ENCODE measurements around the gene AGPS.

AGPS gene

GRCh38 chr2:177474301-177474700 lies 81.7 kb downstream of the AGPS start:
- TF ChIP-seq CTCF (IDR thresholded peaks at IDR 0.05; ENCODE audit: insufficient read depth, low read depth, low read length, missing control alignments), result no peak
- peak; percentile 86 for DNase-seq (ENCODE audit: low read depth)
- H3K4me3 ChIP-seq (ENCODE audit: low read length), result no peak overlapping the region

DNA sequence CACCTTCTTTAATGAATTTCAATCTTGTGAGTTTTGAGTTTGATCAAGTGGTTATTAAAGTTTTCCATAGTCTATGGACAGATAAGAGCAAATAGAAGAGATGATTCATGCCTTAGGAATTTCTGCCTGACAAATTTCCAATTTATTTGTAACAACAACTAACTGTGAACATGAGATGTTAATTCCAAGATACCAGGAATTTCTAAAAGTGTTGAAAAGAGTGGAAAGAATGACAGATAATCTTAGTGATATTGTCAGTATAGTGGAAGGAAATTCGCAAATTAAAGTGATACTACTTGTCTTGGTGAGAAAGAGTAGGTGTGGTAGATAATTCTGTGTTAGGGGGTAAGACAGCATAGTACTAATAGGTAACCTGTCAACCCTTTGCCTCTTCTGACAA lies 82.4 kb downstream of the AGPS start:
- no peak for TF ChIP-seq CTCF (IDR thresholded peaks at IDR 0.05; ENCODE audit: insufficient read depth, low read depth, low read length, missing control alignments)
- H3K4me3 ChIP-seq (ENCODE audit: low read length), result no peak overlapping the region
- DNase-seq (ENCODE audit: low read depth), result peak; percentile 55

GRCh38 chr2:177476897-177477296 lies 84.3 kb downstream of the AGPS start:
- H3K4me3 ChIP-seq (ENCODE audit: low read length), result no peak overlapping the region
- no peak for DNase-seq (ENCODE audit: low read depth)
- no peak for TF ChIP-seq CTCF (IDR thresholded peaks at IDR 0.05; ENCODE audit: insufficient read depth, low read depth, low read length, missing control alignments)

GRCh38 chr2:177478029-177478428 lies 85.5 kb downstream of the AGPS start:
- DNase-seq (ENCODE audit: low read depth), result no peak
- no peak for TF ChIP-seq CTCF (IDR thresholded peaks at IDR 0.05; ENCODE audit: insufficient read depth, low read depth, low read length, missing control alignments)

DNA sequence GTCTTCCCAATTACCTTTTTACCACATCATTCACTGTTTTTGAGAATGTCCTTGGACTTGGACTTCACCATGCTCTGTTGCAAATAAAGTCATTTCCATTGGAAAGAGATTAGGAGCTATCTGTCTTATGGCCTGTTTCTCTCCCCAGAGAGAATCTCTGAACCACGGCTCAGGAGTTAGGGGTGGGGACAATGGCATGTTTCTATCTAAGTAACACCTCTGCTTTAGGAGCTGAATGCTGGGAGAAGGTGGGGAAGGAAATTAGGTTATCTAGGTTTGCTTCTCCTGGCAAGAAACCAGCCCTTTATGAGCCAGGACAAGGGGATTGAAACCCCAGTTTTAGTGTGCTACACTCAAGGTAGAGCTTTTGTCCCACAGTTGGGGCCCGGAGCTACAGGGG lies 86.3 kb downstream of the AGPS start:
- TF ChIP-seq CTCF (IDR thresholded peaks at IDR 0.05; ENCODE audit: insufficient read depth, low read depth, low read length, missing control alignments), result no peak
- H3K4me3 ChIP-seq (ENCODE audit: low read length), result no peak overlapping the region
- no peak for DNase-seq (ENCODE audit: low read depth)

More at GRCh38 chr2:177478029-177478428, 85.5 kb downstream of the AGPS start:
- no peak overlapping the region for H3K4me3 ChIP-seq (ENCODE audit: low read length)

GRCh38 chr2:177482195-177482594 lies 89.6 kb downstream of the AGPS start:
- no peak overlapping the region for H3K4me3 ChIP-seq (ENCODE audit: low read length)
- DNase-seq (ENCODE audit: low read depth), result no peak
- no peak for TF ChIP-seq CTCF (IDR thresholded peaks at IDR 0.05; ENCODE audit: insufficient read depth, low read depth, low read length, missing control alignments)

- DNase-seq (ENCODE audit: low read depth), result no peak
- H3K4me3 ChIP-seq (ENCODE audit: low read length), result no peak overlapping the region
- no peak for TF ChIP-seq CTCF (IDR thresholded peaks at IDR 0.05; ENCODE audit: insufficient read depth, low read depth, low read length, missing control alignments)
These were observed 91.0 kb downstream of the AGPS start for GRCh38 chr2:177483531-177483930.
